Colon (tissue), 2 donors: ENCODE measurements around the gene SERPINB7.

Experiments
- FAIRE-seq: peaks from 2 replicates; lab custom pipeline; 2012; peaks lifted over from hg19 to GRCh38; lab: Jason Lieb, UNC
- donor health status: control.
- donor health status: control.

Gene SERPINB7

GRCh38 chr18:63788447-63789096, 13.4 kb downstream of the SERPINB7 start:
- FAIRE-seq: no peak

DNA sequence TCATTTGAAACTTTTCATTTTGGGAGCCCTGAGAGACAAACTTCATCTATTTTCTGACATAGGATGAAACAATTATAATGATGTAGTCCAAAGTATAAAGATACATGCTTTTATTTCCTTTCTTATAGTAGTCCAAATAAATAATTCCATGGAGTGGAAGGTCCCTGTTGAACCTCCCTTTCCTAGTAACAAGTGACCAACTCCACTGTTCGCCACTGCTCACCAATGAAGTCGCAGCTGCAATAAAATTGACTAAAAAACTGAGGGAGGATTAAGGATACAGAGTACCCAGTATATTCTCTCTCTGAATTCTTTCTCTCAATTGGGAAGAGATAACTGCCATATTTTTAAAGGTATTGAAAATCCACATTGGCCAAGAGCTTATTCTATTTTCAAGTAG, 14.1 kb downstream of the SERPINB7 start:
- FAIRE-seq: no peak

DNA sequence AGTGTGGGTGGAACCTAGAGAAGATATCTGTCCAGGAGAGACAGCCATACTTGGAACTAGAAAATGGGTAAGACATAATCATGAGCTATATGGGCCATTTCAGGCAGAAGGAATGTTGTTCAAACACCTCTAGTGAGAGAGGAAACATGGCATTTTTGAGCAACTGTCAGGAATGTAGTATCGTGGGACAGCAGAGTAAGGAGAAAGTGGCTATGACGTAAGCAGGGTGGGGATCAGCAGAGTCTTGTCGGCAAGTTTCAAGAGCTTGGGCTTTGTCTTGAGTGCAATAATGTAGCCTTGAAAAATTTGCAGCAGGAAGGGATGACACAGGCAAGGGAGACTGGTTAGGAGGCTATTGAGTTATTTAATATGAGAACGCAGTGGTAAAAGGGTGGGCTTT, 20.4 kb downstream of the SERPINB7 start:
- FAIRE-seq: no peak

- no peak for FAIRE-seq
These were observed 24.0 kb downstream of the SERPINB7 start for GRCh38 chr18:63799189-63799588.

DNA sequence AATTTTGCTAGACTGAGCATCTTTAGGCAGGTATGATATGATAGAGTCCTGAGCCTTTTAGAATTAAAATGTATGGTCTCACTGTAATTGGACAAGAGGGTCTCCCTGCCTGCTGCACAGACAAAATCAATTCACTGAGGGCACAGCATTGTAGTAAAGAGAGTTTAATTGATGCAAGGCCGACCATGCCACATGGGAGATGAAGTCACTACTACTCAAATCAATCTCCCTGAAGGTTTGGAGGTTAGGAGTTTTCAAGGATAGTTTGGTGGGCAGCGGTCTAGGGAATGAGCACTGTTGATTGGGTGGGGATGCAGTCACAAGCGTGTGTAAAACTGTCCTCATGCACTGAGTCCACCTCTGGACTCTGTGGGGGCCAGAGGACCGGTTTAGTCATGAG, 26.1 kb downstream of the SERPINB7 start:
- no peak for FAIRE-seq

DNA sequence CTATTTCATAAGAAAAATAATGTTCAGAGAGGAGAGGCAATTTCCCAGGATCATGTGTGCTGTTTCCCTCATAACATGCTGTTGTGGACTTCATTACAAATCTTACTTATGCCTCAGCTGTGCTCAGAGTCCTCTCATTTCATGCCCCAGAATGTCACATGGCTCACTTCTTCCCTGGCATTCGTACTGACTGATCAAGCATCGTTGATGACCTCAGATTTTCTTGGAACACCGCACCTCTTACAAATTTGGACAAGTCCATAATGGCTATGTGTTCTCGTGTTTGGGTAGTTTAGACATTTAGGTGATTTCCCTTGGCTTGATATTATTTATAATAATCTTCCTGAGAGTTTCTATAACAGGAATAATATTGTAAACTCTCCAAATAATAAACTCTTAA, 32.9 kb downstream of the SERPINB7 start:
- no peak for FAIRE-seq

- FAIRE-seq: no peak
These were observed 42.3 kb downstream of the SERPINB7 start for GRCh38 chr18:63817441-63818051.

- FAIRE-seq: no peak
These were observed 43.0 kb downstream of the SERPINB7 start for GRCh38 chr18:63818212-63818611.

GRCh38 chr18:63819786-63820185, 44.6 kb downstream of the SERPINB7 start:
- FAIRE-seq: no peak

- no peak for FAIRE-seq
These were observed 45.5 kb downstream of the SERPINB7 start for GRCh38 chr18:63820694-63821093.

DNA sequence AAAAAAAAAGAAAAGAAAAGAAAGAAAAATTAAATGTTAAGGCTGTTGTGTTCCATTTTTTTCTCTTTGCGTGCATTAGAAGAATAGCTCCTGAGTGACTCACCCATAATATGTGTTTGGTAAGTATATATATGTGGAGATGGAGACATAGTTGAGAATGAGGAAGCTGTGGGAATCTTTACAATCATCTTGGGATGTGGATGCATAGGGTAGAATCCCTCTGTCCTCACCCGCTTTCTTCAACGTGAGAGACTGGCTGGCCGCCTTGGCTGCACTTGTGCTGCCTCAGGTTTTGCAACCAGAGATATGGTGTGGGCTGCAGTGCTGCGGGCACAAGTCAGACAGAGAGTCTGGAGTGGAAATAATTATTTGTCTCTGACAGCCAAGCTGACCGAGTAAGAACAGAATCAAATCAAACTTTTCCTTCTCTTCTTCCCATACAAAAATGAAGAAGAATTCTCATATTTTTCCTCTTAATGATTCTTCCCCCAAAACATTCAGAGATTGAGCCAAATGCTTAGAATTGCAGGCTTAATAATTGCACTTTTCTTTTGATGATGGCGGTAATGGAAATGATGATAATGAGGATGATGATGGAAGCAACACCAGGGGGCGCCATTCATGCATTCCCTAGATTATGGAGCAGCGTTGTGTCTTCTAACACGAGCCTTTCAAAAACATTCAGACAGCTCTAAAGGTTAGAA, 48.5 kb downstream of the SERPINB7 start:
- FAIRE-seq: no peak

DNA sequence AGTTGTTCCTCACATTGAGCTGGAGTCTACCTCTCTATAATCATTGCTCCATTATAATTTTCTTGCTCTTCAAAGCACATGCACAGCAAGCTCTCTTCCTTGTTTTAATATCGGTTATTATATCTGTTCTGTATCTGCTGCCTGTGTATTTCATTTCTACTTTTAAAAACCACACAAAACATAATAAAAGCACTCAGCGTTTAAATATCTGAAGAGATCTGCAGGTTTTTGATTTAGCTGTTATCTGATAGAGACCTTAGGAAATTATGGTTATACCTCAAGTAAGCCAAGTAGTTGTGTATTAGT, 49.0 kb downstream of the SERPINB7 start:
- no peak for FAIRE-seq

- no peak for FAIRE-seq
These were observed 52.9 kb downstream of the SERPINB7 start for GRCh38 chr18:63828120-63828519.

DNA sequence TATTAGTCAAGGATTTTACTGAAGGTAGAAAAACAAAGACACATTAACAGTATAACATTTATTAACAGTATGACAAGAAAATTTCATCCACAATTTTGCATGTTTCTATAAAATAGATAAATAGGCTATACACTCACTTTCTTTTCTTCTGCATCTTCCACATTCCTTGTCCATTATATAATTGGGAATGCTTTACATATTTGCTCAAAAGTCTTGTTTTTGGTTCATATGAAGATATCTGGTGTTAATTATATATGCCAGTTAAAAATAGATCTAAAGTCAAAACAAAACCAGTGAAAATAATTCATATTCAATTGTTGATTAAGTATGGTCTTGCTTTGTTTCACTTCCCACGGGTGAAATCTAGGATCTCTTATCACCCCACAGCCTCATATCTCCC, 53.4 kb downstream of the SERPINB7 start:
- no peak for FAIRE-seq

DNA sequence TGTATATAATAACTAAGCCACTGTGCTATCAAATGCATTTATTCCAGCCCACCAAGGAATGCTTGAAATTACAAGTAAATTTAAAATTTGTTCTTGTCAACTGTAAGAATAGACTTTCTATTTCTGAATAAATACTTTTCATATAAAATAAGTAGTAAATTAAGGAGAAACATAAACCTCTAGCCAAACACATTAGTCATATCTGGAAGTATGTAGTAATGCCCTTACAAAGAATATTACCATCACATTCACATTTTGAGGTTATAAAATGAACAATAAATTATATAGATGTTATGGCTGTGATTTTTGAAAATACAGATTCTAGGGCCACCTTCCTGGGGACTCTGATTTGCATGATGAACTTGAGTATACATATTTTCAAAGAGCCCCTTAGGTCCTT, 54.7 kb downstream of the SERPINB7 start:
- FAIRE-seq: no peak

DNA sequence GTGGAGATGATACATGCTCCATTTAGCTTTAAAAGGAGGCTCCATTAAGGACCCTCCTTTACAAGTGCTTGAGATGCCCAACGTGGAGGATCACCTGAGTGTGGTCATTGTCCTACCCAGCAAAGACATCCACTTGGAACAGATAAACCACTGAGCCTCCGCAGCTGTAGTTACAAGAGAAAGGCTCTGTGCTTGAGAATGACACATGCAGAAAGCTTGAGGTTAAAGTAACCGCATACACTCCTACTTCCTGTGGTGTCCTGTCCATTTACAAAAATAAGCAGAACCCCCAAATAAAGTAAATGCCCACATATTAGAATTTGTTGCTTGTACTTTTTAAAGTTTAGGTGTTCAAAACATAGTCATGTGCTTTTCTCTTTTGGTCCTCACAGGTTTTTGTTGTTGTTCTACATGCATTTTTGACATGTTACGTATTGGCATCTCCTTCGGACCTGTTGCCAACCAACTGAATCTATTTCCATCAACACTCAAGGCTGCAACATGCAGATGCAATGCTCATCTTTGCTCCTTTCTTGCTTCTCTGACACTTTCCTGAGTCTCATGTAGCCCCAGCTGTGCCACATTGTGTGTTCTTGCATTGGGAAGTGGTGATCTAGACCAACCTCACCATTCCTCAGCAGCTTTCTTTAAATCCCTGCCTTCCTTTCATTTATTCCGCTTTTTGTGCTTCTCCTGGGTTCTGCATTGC, 56.0 kb downstream of the SERPINB7 start:
- FAIRE-seq: no peak

GRCh38 chr18:63832470-63832869, 57.3 kb downstream of the SERPINB7 start:
- FAIRE-seq: no peak

- FAIRE-seq: no peak
These were observed 59.4 kb downstream of the SERPINB7 start for GRCh38 chr18:63834471-63835113.

GRCh38 chr18:63836456-63836855, 61.2 kb downstream of the SERPINB7 start:
- FAIRE-seq: no peak

DNA sequence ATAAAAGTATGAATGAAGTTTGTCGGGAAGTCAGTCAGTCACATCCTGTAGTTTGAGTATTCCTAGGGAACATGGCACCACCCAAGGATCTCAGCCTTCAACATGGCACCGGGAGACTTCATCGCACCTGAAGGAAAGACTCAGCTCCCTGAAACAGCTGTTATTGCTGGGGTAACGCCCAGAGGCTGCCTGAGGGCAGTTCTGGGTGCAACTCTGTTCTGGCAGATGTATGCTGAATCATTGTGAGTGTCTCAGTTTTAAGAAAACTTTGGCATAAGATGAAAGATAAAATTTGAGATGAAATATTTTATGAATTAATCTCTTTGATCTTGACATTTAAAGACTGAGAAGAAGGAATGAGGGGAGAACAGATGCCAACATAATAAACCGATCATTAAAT, 62.4 kb downstream of the SERPINB7 start:
- no peak for FAIRE-seq

DNA sequence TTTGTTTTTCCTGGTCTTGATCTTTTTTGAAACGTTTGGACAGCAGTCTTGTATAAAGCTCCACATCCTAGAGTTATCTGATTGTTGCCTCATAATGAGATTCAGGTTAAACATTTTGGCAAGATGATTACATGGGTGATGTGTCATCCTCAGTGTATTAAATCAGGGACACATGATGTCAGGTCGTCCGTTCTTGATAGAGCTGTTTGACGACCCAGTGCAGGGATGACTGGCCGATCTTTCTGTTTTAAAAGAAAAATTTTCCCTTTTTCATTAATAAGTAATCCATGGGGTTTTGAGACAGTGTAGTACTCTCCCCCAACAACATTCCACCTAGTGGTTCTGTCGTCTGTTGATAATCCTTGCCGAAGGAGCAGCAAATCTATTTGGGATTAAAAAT, 67.8 kb downstream of the SERPINB7 start:
- FAIRE-seq: no peak

- FAIRE-seq: no peak
These were observed 69.0 kb downstream of the SERPINB7 start for GRCh38 chr18:63844254-63844653.

DNA sequence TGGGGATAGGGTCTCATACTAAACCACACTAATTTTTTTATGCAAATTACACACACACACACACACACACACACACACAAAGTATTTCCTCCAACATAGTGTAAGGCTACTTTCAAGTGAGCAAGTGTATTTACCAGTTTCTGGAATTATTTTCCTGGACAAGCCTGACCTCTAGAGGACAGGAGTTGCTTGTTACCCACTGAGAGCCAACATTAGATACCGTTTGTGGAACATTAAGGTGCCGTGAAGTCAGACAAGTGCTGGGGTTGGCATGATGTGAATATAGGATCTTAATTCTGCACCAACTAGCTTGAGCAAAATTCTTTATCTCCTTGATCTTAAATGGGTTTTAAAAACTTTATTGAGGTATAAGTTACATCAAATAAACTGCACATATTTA, 72.9 kb downstream of the SERPINB7 start:
- FAIRE-seq: no peak
